Tibial nerve (tissue), 4 donors: ENCODE data around the gene KRIT1.

ENCODE experiments used
- EP300 ChIP-seq, 2 donors: sonication (generic); formaldehyde crosslinking; IDR thresholded peaks; one replicate each; pipeline ENCODE4 v1.6.1; 2017; ENCODE audit warnings: antibody characterized with exemption in 2 of 2, mild to moderate bottlenecking in 1 of 2
- TF ChIP-seq, protein P1 (sequence below), 5 experiments: fragments of 200-600 bp in 3 of 5; fragments of 450-650 bp in 2 of 5; sonication (generic) in 3 of 5; IDR thresholded peaks; one replicate each; pipeline ENCODE4 v1.5.1; 2016 to 2019; ENCODE audit warnings: antibody characterized with exemption in 5 of 5, mild to moderate bottlenecking in 3 of 5, moderate library complexity in 2 of 5

DNA sequence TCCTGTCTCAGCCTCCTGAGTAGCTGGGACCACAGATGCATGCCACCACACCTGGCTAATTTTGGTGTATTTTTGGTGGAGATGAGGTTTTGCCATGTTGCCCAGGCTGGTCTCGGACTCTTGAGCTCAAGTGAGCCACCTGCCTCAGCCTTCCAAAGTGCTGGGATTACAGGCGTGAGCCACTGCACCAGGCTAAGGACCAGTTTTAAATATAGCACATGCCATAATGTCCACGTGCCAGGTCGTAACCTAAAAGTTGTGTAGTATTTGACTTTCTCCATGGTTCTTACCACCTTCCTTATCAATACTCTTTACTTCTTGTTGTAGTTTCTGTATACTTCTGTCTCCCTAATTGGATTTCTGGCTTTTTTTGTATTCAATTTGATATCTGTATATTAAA, 13.3 kb upstream of the KRIT1 start:
- TF ChIP-seq, protein P1, sequence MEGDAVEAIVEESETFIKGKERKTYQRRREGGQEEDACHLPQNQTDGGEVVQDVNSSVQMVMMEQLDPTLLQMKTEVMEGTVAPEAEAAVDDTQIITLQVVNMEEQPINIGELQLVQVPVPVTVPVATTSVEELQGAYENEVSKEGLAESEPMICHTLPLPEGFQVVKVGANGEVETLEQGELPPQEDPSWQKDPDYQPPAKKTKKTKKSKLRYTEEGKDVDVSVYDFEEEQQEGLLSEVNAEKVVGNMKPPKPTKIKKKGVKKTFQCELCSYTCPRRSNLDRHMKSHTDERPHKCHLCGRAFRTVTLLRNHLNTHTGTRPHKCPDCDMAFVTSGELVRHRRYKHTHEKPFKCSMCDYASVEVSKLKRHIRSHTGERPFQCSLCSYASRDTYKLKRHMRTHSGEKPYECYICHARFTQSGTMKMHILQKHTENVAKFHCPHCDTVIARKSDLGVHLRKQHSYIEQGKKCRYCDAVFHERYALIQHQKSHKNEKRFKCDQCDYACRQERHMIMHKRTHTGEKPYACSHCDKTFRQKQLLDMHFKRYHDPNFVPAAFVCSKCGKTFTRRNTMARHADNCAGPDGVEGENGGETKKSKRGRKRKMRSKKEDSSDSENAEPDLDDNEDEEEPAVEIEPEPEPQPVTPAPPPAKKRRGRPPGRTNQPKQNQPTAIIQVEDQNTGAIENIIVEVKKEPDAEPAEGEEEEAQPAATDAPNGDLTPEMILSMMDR (IDR thresholded peaks at IDR 0.05): no peak
- no peak for TF ChIP-seq EP300 (IDR thresholded peaks at IDR 0.05)
